K562 (cell line): ENCODE data around the gene PDE8B. TPM values are rescaled to one million over a fixed set of nuclear protein-coding genes. Genes with fewer than 3 reads are reported as not detected.

Source experiments
- ATAC-seq: fragments of 200-7000 bp; cut with Tn5 transposase; 3 replicates; pipeline ENCODE4 v1.9.1; 2020; ENCODE audit warnings: moderate library complexity
- BruUV-seq: library from RNA; stranded (reverse); fragments of 400-500 nt; replicated peaks from 2 replicates; lab custom pipeline; 2021; lab: Mats Ljungman, UMichigan
- CTCF ChIA-PET: fragments of 300-600 bp; formaldehyde crosslinking; extraction: SDS; loops from one replicate; lab custom pipeline; 2021; ENCODE audit warnings: low intra/inter-chr PET ratio; lab: Yijun Ruan, JAX
- POLR2A ChIA-PET: fragments of 300-600, 350-650 bp; sonication (Branson Sonifier 250); formaldehyde crosslinking; extraction: SDS; loops from one replicate; lab custom pipeline; 2021; ENCODE audit warnings: antibody characterized with exemption, inconsistent platforms; lab: Yijun Ruan, JAX
- DNase-seq, 4 experiments: peaks; one replicate each; pipeline versions ENCODE4 v3.0.0 to v3.0.0-alpha.2; 2011 to 2018; ENCODE audit warnings: low spot score in 3 of 4, mixed read lengths in 3 of 4; ENCODE audit errors: extremely low read depth in 1 of 4
- FAIRE-seq: peaks from 2 replicates; lab custom pipeline; 2011; peaks lifted over from hg19 to GRCh38; lab: Jason Lieb, UNC
- H2AFZ ChIP-seq: 2 replicates; pipeline ENCODE4 v1.6.0; 2011; ENCODE audit warnings: low read depth, low read length, control low read depth, inconsistent platforms
- H3K27ac ChIP-seq: fragments of 200-600 bp; 3 replicates; pipeline ENCODE4 v1.8.0; 2011; ENCODE audit warnings: low read depth, mild to moderate bottlenecking, control low read depth, inconsistent platforms, low read length, moderate library complexity, mixed read lengths; ENCODE audit errors: extremely low read depth
- H3K27me3 ChIP-seq, 2 experiments: fragments of 300-600 bp in 1 of 2; 2 replicates in 1 of 2; 3 replicates in 1 of 2; pipeline versions ENCODE4 v1.6.0 to v1.8.0; 2011; ENCODE audit warnings: inconsistent platforms in 2 of 2, low read length in 2 of 2, mild to moderate bottlenecking in 1 of 2, mixed read lengths in 1 of 2, moderate library complexity in 1 of 2; ENCODE audit not compliant: control insufficient read depth in 2 of 2, insufficient read depth in 2 of 2
- H3K36me3 ChIP-seq: fragments of 300-600 bp; 3 replicates; pipeline ENCODE4 v1.8.0; 2011; ENCODE audit warnings: mild to moderate bottlenecking, low read length, inconsistent platforms; ENCODE audit not compliant: control insufficient read depth, insufficient read depth
- H3K4me1 ChIP-seq, 2 experiments: fragments of 200-600 bp in 1 of 2; replicated peaks in 1 of 2; 2 replicates in 1 of 2; 3 replicates in 1 of 2; pipeline versions ENCODE4 v1.5.1 to v1.8.0; 2011; ENCODE audit warnings: inconsistent platforms in 2 of 2, low read length in 2 of 2, mild to moderate bottlenecking in 1 of 2, mixed read lengths in 1 of 2, moderate library complexity in 1 of 2; ENCODE audit not compliant: control insufficient read depth in 2 of 2, insufficient read depth in 2 of 2
- H3K4me2 ChIP-seq: 2 replicates; pipeline ENCODE4 v1.6.1; 2011; ENCODE audit warnings: low read length, control low read depth, inconsistent platforms, mixed read lengths; ENCODE audit not compliant: insufficient read depth
- H3K4me3 ChIP-seq: fragments of 200-600 bp; sonication (generic), shearing (Covaris generic); 2 replicates; pipeline ENCODE4 v1.5.1; 2016; ENCODE audit warnings: control low read depth, inconsistent platforms
- H3K79me2 ChIP-seq: fragments of 200-600 bp; 3 replicates; pipeline ENCODE4 v1.8.0; 2011; ENCODE audit warnings: low read length, inconsistent platforms; ENCODE audit not compliant: control insufficient read depth, insufficient read depth
- H3K9ac ChIP-seq, 2 experiments: 2 replicates each; pipeline versions ENCODE4 v1.6.0 to v1.6.1; 2011; ENCODE audit warnings: low read depth in 2 of 2, low read length in 2 of 2, control low read depth in 1 of 2, inconsistent platforms in 1 of 2, mild to moderate bottlenecking in 1 of 2, mixed read lengths in 1 of 2; ENCODE audit not compliant: insufficient read depth in 1 of 2
- H3K9me1 ChIP-seq: one replicate; pipeline ENCODE4 v1.6.0; 2011; ENCODE audit warnings: inconsistent platforms, mild to moderate bottlenecking, low read length, moderate library complexity; ENCODE audit not compliant: control insufficient read depth, insufficient read depth
- H3K9me3 ChIP-seq: replicated peaks from 2 replicates; pipeline ENCODE4 v1.5.1; 2011; ENCODE audit warnings: low read depth, low read length, inconsistent platforms; ENCODE audit not compliant: control insufficient read depth, insufficient read depth
- H4K20me1 ChIP-seq: replicated peaks from 2 replicates; pipeline ENCODE4 v1.6.1; 2011; ENCODE audit warnings: low read length, inconsistent platforms, mixed read lengths; ENCODE audit not compliant: control insufficient read depth, insufficient read depth
- GTF2A2 ChIP-seq: IDR thresholded peaks from 2 replicates; pipeline ENCODE4 v1.6.1; 2016; ENCODE audit warnings: mild to moderate bottlenecking, missing genetic modification characterization, missing compliant biosample characterization
- HEY1 ChIP-seq: fragments of 250-450 bp; sonication (Bioruptor Pico); IDR thresholded peaks from 2 replicates; pipeline ENCODE4 v1.5.0; 2020; ENCODE audit warnings: mild to moderate bottlenecking, moderate library complexity, borderline replicate concordance
- KDM2B ChIP-seq: fragments of 250-450 bp; sonication (Bioruptor Pico); IDR thresholded peaks from 2 replicates; pipeline ENCODE4 v1.8.0; 2021; ENCODE audit warnings: mild to moderate bottlenecking, moderate library complexity
- KLF6 ChIP-seq: fragments of 250-450 bp; sonication (Bioruptor Pico); IDR thresholded peaks from 2 replicates; pipeline ENCODE4 v1.4.0; 2020; ENCODE audit warnings: mild to moderate bottlenecking, moderate library complexity, borderline replicate concordance
- PML ChIP-seq: IDR thresholded peaks from 2 replicates; pipeline ENCODE4 v1.6.1; 2012; ENCODE audit warnings: low read length, inconsistent platforms
- PTBP1 ChIP-seq: fragments of 200-400 bp; formaldehyde crosslinking; IDR thresholded peaks from 2 replicates; pipeline ENCODE4 v1.6.1; 2017; ENCODE audit warnings: low read depth, low read length
- ZEB2 ChIP-seq: fragments of 450-650 bp; IDR thresholded peaks from 2 replicates; pipeline ENCODE4 v1.6.1; 2016
- ZNF175 ChIP-seq: fragments of 200-800 bp; sonication (Bioruptor generic); IDR thresholded peaks from 2 replicates; pipeline ENCODE4 v1.6.1; 2016; ENCODE audit warnings: low read depth, mild to moderate bottlenecking, missing genetic modification characterization, missing compliant biosample characterization
- ZNF239 ChIP-seq: fragments of 250-450 bp; sonication (Bioruptor Pico); IDR thresholded peaks from 2 replicates; pipeline ENCODE4 v1.4.0; 2020; ENCODE audit warnings: mild to moderate bottlenecking
- ZNF707 ChIP-seq: fragments of 250-450 bp; sonication (Bioruptor Pico); conservative IDR thresholded peaks from 2 replicates; pipeline ENCODE4 v1.8.0; 2022; ENCODE audit warnings: inconsistent platforms, mild to moderate bottlenecking, moderate library complexity
- WGBS: fragments of 100-300 bp; shearing (Covaris generic); methylation state at CpG from one replicate; pipeline ENCODE4 v1.1.6; 2016; ENCODE audit warnings: low coverage, mixed read lengths; ENCODE audit not compliant: insufficient coverage; ENCODE audit errors: missing lambda C conversion rate; 5-methylcytosine and 5-hydroxymethylcytosine counted together
- in situ Hi-C: fragments of 300-500 bp; cut with MboI; formaldehyde crosslinking; loops from 4 replicates; pipeline ENCODE4 v1.15.0; 2018; ENCODE audit warnings: inconsistent platforms, mixed read lengths
- intact Hi-C: fragments of 100-400 bp; cut with micrococcal nuclease; formaldehyde crosslinking; loops from 2 replicates; pipeline ENCODE4 v1.14.2; 2022
- polyA plus RNA-seq, 8 experiments: library from polyadenylated mRNA; depleted of rRNA in 4 of 8; stranded (reverse) in 5 of 8; unstranded in 3 of 8; fragments of >200 nt; fragmentation: Nextera tagmentation in 2 of 8; fragmentation: Illumina TruSeq in 1 of 8; extraction: Ambion mirVana in 2 of 8; extraction: Trizol in 1 of 8; gene quantifications; 2 replicates each; pipeline versions ENCODE4 v1.2.1 to v1.2.3, GENCODE V29; 2011 to 2014; ENCODE audit warnings: inconsistent platforms in 1 of 8, missing spikeins in 1 of 8
- total RNA-seq, 7 experiments: library from RNA; depleted of rRNA in 6 of 7; stranded (reverse); fragments of >200 nt in 6 of 7; fragmentation: Illumina TruSeq in 2 of 7; extraction: Trizol in 2 of 7; gene quantifications; 2 replicates each; pipeline versions ENCODE4 v1.2.1 to v1.2.3, GENCODE V29; 2011 to 2021; ENCODE audit warnings: low replicate concordance in 1 of 7
- TF ChIP-seq, protein P1 (sequence below): IDR thresholded peaks from 3 replicates; pipeline ENCODE4 v1.6.1; 2011; ENCODE audit warnings: borderline replicate concordance, mild to moderate bottlenecking, moderate library complexity; ENCODE audit not compliant: insufficient read length; ENCODE audit errors: extremely low read depth

PDE8B gene
- total and polyA plus RNA-seq, 9 of the 15 experiments (the other 6 are each of a cell fraction or from before 2014, with no cell fraction given), result 0.15 to 0.28 TPM; not detected in 7

GRCh38 chr5:77181173-77181572, 29.3 kb upstream of the PDE8B start:
- no peak for FAIRE-seq
- BruUV-seq, result no TSS peak
- H3K9me3 ChIP-seq, result no peaks in the 10 kb centered on the region
- CTCF ChIA-PET, result no interaction called here
- peaks cover 16 to 43% of the 10 kb centered on the region in 2 experiments; a peak in 4 of 5 replicates for H3K27me3 ChIP-seq
- in situ Hi-C loops (no loop called here), intact Hi-C loops (no loop called here)
- H3K9me1 ChIP-seq, result no peaks in the 10 kb centered on the region
- H3K4me1 ChIP-seq, result peaks cover 0 to 10% of the 10 kb centered on the region in 2 experiments; a peak in 2 of 5 replicates
- DNase-seq, result no peak
- 4% methylated on average over 15 of the region's 15 CpGs for WGBS
- H3K4me3 ChIP-seq, result no peak overlapping the region
- H3K27ac ChIP-seq, result no peak overlapping the region
- no peak overlapping the region for H3K4me2 ChIP-seq
- POLR2A ChIA-PET, result interaction anchor here (0.5 to 0.8 kb wide), 2 partner anchors 12 to 14 kb away, joined by 3 read pairs; no protein-coding TSS in a partner anchor
- no peak for ATAC-seq
- no peaks in the 10 kb centered on the region for H3K36me3 ChIP-seq
- TF ChIP-seq PML (no peak), KLF6 (CRISPR knock-in tag) (no peak), ZNF707 (no peak), ZNF239 (CRISPR knock-in tag) (no peak)
- no peak overlapping the region for H2AFZ ChIP-seq
- 0 out of 2 replicates have a peak, but pooled peaks cover 4% of the 10 kb centered on the region for H4K20me1 ChIP-seq
- H3K9ac ChIP-seq, result no peak overlapping the region
- H3K79me2 ChIP-seq, result no peaks in the 10 kb centered on the region

- H3K27ac ChIP-seq, result no peak overlapping the region
- no peaks in the 10 kb centered on the region for H3K9me3 ChIP-seq
- H3K4me2 ChIP-seq, result no peak overlapping the region
- in situ Hi-C loops (no loop called here), intact Hi-C loops (no loop called here)
- BruUV-seq, result no TSS peak
- H2AFZ ChIP-seq, result no peak overlapping the region
- H3K4me1 ChIP-seq, result peaks cover 0 to 10% of the 10 kb centered on the region in 2 experiments; a peak in 2 of 5 replicates
- CTCF ChIA-PET, result no interaction called here
- no peaks in the 10 kb centered on the region for H3K9me1 ChIP-seq
- 1% methylated on average over 15 of the region's 15 CpGs for WGBS
- DNase-seq (no peak), ATAC-seq (no peak), FAIRE-seq (no peak)
- H4K20me1 ChIP-seq, result 0 out of 2 replicates have a peak, but pooled peaks cover 4% of the 10 kb centered on the region
- no peaks in the 10 kb centered on the region for H3K79me2 ChIP-seq
- H3K27me3 ChIP-seq, result peaks cover 11 to 37% of the 10 kb centered on the region in 2 experiments; a peak in 4 of 5 replicates
- POLR2A ChIA-PET, result interaction anchor here (0.8 kb wide), 1 partner anchor 13 kb away, joined by 3 read pairs; no protein-coding TSS in a partner anchor
- no peak overlapping the region for H3K4me3 ChIP-seq
- no peaks in the 10 kb centered on the region for H3K36me3 ChIP-seq
- no peak overlapping the region for H3K9ac ChIP-seq
- TF ChIP-seq GTF2A2 (tag) (no peak), KDM2B (no peak), ZNF175 (no peak), ZEB2 (no peak), HEY1 (CRISPR knock-in tag) (no peak), PTBP1 (no peak)
- TF ChIP-seq, protein P1, sequence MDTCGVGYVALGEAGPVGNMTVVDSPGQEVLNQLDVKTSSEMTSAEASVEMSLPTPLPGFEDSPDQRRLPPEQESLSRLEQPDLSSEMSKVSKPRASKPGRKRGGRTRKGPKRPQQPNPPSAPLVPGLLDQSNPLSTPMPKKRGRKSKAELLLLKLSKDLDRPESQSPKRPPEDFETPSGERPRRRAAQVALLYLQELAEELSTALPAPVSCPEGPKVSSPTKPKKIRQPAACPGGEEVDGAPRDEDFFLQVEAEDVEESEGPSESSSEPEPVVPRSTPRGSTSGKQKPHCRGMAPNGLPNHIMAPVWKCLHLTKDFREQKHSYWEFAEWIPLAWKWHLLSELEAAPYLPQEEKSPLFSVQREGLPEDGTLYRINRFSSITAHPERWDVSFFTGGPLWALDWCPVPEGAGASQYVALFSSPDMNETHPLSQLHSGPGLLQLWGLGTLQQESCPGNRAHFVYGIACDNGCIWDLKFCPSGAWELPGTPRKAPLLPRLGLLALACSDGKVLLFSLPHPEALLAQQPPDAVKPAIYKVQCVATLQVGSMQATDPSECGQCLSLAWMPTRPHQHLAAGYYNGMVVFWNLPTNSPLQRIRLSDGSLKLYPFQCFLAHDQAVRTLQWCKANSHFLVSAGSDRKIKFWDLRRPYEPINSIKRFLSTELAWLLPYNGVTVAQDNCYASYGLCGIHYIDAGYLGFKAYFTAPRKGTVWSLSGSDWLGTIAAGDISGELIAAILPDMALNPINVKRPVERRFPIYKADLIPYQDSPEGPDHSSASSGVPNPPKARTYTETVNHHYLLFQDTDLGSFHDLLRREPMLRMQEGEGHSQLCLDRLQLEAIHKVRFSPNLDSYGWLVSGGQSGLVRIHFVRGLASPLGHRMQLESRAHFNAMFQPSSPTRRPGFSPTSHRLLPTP, result no peak
Observed at GRCh38 chr5:77181596-77182304, 28.7 kb upstream of the PDE8B start.
